DMS53 treated with DMSO at 0.1 percent for 48 hours (cell line): Measurements from ENCODE around the gene MYO1G.
"Not testable (repeated sequence)": the region's sequence is repeated elsewhere in the genome, so short reads cannot be mapped to it uniquely, and the experiment has no call there.

Source experiments
- DNase-seq: peaks from one replicate; lab custom pipeline; 2025; ENCODE audit not compliant: unreplicated experiment; lab: John Stamatoyannopoulos, UW

The MYO1G gene

DNA sequence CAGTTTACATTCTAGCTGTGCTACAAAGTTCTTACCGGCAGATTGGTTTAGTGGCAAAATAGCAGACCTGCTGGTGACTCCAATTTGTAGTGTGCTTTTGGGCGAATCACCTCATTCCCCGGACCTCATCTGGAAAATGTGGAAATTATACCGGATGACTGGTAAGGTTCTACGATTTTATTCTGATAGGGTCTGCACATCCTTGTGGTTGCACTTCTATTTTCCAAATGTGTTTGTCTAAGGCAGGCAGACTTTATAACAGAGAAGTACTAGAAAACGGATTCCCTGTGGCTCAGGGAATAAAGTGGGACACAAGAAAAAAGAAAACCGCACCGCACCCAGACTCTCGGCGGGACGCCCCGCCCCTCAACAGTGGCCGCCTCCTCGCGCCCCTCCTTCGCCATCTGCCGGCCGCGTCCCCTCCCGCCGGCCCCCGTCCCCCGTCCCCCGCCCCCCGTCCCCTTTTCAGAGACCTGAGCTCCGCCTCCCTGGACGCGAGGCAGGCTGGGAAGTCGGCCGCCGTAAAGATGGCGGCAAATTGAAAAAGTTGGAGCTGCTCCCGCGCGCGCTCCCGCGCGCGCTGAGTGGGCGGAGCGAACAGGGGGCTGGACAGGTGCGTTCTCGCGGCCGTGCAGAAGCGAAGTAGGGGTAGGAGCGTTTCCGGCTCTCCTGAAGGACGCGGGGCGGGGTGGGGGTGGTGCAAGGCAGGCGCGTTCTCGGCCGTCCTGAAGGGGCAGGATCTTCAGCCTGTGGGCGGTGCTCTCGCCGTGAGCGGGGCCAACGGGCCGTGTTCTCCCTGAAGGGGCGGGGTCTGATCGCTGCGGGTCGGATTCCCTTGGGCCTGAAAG, 20.7 kb upstream of the MYO1G start:
- peak; percentile 89 for DNase-seq

DNA sequence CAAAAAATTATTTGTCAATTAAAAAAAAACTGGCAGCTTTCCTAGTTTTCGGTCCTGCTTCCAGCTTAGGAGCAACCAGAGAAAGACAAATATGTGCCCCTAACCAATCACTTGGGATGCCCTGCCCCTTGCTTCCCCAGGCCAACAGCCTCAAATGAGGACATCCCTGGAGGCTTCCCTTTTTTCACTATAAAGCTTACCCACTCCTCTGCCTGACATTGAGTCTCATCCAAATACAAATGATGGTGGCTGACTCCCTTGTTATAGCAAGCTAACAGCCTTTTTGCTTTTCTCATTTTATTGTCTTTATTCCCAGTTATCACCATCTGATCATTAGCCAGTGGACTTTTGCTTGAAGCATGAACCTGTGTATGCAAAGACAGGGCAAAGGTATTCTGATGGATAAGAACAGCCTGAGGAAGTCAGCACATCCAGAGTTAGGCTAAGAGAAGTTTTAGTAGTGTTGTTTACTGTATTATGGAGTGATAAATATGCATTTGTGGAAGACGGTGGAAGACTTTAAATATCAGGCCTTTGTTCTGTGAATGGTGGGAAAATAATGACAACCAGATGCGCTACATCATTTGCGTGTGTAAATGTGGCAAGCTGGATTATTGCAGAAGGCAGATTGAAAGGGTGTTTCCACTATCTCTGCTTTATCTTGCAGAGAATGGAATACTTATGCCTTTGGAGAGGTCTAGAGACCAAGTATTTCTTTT, 19.5 kb upstream of the MYO1G start:
- DNase-seq: no peak

DNA sequence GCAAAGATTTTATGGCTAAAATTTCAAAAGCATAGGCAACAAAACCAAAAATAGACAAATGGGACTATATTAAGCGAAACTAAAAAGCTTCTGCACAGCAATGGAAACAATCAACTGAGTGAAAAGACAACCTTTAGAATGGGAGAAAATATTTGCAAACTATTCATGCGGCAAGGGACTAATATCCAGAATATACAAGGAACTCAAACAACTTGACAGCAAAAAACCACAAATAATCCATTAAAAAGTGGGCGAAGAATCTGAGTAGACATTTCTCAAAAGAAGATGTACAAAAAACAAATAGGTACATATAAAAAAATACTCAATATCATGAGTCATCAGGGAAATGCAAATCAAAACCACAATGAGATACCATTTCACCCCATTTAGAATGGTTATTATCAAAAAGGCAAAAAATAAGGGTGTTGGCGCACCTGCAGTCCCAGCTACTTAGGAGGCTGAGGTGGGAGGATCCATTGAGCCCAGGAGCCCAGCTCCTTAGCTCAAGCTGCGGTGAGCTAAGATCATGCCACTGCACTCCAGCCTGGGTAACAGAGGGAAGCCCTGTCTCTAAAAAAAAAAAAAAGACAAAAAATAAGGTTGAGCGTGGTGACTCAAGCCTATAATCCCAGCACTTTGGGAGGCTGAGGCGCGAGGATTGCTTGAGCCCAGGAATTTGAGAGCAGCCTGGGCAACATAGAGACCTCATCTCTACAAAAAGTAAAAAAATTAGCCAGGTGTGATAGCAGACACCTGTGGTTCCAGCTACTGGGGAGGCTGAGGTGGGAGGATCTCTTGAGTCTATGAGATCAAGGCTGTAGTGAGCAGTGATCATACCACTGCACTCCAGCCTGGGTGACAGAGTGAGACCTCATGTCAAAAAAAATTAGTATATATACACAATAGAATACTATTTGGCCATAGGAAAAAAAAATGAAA, 17.0 kb upstream of the MYO1G start:
- DNase-seq: no peak

DNA sequence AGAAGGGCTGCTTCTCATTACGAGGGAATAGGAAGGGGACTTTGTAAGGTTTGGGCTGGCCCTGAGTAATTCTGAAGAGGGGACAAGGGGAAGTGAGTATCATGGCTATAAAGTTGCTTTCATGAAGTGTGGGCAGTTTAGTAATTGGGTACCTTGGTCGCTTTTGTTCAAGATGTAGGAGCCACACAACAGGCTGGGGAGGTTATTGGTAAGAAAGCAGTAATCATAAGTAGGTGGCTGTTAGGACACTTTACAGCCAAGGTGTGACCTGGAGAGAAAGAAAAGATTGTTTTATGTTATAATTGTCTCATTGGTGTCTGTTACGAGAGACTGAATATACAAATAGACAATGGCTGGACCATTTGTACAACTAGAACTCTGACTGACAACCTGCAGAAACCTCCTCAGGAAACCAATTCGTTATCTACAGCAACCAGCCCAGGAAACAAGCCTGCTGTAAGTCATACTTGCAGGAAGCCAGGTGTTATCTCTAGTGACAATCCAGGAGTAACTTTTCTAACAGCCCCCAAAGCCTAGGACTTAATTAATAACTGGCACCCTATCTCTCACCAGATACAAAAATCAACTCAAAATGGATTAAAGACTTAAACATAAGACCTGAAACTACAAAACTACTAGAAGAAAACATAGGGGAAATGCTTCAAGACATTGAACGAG, 16.2 kb upstream of the MYO1G start:
- no peak for DNase-seq

DNA sequence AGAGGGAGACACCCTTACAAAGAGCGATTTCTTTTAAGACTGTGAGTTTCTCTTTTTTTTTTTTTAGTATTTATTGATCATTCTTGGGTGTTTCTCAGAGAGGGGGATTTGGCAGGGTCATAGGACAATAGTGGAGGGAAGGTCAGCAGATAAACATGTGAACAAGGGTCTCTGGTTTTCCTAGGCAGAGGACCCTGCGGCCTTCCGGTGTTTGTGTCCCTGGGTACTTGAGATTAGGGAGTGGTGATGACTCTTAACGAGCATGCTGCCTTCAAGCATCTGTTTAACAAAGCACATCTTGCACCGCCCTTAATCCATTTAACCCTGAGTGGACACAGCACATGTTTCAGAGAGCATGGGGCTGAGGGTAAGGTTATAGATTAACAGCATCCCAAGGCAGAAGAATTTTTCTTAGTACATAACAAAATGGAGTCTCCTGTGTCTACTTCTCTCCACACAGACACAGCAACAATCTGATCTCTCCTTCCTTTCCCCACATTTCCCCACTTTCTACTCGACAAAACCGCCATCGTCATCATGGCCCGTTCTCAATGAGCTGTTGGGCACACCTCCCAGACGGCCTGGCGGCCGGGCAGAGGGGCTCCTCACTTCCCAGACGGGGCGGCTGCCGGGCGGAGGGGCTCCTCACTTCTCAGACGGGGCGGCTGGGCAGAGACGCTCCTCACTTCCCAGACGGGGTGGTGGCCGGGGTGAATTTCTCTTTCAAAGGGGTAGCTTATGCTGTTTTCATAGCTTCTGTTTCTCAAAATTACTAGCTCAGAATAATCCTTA, 13.4 kb upstream of the MYO1G start:
- not testable (repeated sequence) for DNase-seq

DNA sequence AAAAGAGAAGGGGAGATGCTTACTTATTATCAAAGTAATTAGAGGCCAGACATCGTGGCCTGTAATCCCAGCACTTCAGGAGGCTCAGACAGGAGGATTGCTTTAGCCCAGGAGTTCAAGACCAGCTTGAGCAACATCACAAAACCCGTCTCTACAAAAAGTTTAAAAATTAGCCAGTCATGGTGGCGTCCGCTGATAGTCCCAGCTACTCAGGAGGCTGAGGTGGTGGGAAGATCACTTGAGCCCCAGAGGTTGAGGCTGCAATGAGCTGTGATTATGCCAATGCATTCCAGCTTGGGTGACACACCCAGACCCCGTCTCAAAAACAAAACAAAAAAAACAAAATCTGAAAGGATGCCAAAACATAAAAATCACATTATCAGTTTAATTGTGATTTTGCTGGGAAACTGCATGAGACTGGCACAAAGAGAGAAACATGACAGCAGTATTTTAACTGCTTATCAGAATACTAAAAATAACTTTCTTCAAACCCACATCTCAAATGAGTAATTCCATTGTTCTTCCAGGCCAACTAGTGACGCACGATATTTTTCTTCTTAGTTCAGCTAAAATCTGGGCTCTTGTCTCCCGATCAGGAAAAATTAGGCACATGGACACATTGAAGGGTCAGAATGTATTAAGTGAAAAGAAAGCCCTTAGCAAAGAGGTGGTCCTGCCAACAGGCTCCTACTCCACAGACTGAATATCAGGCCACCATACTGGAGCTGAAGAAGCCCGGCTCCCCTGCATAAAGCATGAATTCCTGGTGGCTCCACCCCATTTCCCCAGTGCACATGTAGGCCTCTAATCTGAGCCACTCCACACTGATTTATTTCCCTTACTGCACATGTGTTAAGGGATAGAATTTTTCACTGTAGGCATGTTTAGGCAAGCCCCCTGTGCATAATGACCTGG, 11.6 kb upstream of the MYO1G start:
- no peak for DNase-seq

- no peak for DNase-seq
These were observed 10.3 kb upstream of the MYO1G start for GRCh38 chr7:44989132-44989531.

- DNase-seq: no peak
These were observed 9.9 kb upstream of the MYO1G start for GRCh38 chr7:44988701-44989100.

DNA sequence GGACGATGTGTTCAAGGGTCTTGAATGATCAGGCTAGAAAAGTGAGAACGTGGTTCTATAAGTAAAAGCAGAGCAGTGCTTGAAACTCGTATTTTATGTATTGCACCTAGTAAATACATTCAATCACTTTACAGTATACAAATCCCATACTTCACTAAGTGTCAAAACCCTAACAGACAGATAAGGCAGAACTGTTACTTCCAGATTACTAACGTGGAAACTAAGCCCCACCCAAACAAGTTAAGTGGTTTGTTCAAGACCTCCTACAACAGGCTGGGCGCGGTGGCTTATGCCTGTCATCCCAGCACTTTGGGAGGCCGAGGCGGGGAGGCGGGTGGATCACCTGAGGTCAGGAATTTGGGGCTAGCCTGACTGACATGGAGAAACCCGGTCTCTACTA, 9.2 kb upstream of the MYO1G start:
- DNase-seq: no peak

DNA sequence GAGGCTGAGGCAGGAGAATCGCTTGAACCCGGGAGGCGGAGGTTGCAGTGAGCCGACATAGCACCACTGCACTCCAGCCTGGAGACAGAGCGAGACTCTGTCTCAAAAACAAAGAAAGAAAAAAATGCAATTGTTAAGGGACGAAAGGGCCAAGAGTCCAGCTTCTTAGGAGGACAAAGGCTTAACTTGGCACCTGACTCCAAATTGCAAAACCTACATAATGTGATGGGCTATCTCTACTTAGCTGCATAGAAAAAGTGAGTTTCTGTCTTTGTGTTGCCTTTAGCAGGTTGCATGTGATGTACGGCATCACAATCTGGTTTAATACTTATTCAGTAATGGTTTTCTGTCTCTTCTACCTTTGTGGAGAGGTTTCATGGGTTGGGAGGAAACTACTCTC, 8.6 kb upstream of the MYO1G start:
- no peak for DNase-seq

DNA sequence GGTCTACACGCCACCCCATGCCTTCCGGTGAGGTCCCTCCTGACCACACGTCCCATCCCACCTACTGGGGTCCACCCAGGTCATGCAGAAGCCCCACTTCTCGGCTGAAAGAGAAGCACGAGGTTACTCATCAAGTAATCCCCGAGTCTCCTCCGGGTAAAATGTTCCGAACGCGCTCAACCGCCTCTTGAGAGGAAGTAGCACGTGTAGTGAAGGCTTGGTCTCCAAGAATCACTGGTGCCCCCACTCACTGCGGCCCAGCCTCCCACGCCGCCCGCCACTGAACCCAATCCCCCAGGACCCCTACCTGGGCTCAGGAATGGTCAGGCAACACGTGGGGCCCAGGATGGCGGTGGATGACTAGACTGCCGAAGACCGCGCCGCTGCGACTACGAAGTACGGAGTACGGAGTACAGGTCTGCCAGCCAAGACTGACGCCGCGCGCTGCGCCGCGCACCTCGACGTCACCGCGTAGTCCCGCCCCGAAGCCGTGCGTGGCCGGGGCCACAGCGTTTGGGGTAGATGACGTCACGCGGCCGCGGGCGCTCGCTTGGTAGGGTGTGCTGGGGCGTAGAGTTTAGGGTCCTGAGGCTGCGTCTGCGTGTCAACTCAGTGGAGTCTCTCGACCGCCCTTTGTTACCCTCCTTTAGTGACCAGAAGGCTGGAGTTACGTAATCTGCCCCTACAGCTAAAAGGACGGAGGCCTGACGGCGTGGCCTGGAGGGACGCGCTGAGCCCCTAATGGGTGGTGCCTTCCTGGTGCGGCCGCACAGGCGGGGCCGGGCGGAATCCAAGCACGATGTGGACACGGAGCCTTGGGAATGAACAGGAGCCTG, 7.6 kb upstream of the MYO1G start:
- DNase-seq: peak; percentile 90

GRCh38 chr7:44985900-44986217, 7.0 kb upstream of the MYO1G start:
- no peak for DNase-seq

DNA sequence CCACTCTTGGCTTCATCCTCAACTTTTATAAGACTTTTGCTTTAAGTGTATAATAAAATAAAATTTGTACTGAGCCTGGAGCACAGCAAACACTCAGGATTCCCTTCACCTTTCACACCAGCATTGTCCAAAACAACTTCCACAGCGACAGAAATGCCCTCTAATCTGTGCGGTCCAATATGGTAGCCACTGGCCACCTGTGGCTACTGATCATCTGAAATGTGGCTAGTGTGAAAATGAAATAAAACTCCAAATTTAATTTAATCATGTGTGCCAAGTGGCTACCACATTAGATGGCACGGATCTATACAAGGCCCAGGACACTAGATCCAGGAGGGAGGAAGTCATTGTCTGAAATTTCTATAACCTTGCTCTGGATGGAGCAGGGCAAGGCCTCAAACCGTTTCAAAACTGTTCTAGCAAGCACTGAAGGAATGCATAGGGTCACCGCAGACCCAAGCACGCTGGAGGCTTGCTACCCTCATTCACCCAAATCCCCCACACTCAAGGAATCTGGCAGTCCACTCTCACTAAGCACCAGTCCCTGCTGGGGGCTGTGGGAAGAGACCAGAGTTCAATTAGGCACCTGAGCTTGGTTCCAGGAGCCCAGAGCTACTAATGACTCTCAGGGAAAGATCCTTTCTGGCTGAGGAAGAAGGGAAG, 6.3 kb upstream of the MYO1G start:
- DNase-seq: no peak

- DNase-seq: no peak
These were observed 5.6 kb upstream of the MYO1G start for GRCh38 chr7:44984478-44984758.

- no peak for DNase-seq
These were observed 5.1 kb upstream of the MYO1G start for GRCh38 chr7:44983742-44984477.

- no peak for DNase-seq
These were observed 4.2 kb upstream of the MYO1G start for GRCh38 chr7:44982970-44983369.

GRCh38 chr7:44982535-44982923, 3.7 kb upstream of the MYO1G start:
- no peak for DNase-seq
